Hepatocyte (in vitro differentiated cells): Measurements from ENCODE around the gene SHMT2. TPM values are rescaled to one million over a fixed set of nuclear protein-coding genes. Genes with fewer than 3 reads are reported as not detected.

Source experiments
- DNase-seq: peaks from one replicate; pipeline ENCODE4 v3.0.0-alpha.2; 2016; ENCODE audit warnings: low spot score
- H2AFZ ChIP-seq: fragments of 200-600 bp; sonication (generic); 2 replicates; pipeline ENCODE4 v1.6.0; 2016; ENCODE audit warnings: antibody characterized with exemption, mild to moderate bottlenecking
- H3K27ac ChIP-seq: fragments of 200-600 bp; sonication (generic); 2 replicates; pipeline ENCODE4 v1.5.1; 2016; ENCODE audit warnings: mild to moderate bottlenecking
- H3K27me3 ChIP-seq: fragments of 200-600 bp; sonication (generic); 2 replicates; pipeline ENCODE4 v1.6.1; 2016
- H3K36me3 ChIP-seq: fragments of 200-600 bp; sonication (generic); replicated peaks from 2 replicates; pipeline ENCODE4 v1.5.1; 2016; ENCODE audit warnings: low read depth; ENCODE audit not compliant: insufficient read depth
- H3K4me1 ChIP-seq: fragments of 200-600 bp; sonication (generic); 2 replicates; pipeline ENCODE4 v1.5.1; 2016; ENCODE audit warnings: mild to moderate bottlenecking, moderate library complexity; ENCODE audit not compliant: insufficient read depth
- H3K4me2 ChIP-seq: fragments of 200-600 bp; sonication (generic); 2 replicates; pipeline ENCODE4 v1.6.0; 2016
- H3K4me3 ChIP-seq: fragments of 200-600 bp; sonication (generic); 2 replicates; pipeline ENCODE4 v1.5.1; 2016; ENCODE audit warnings: mild to moderate bottlenecking
- H3K79me2 ChIP-seq: fragments of 200-600 bp; sonication (generic); 2 replicates; pipeline ENCODE4 v1.6.0; 2017; ENCODE audit warnings: mild to moderate bottlenecking
- H3K9me2 ChIP-seq: fragments of 200-600 bp; sonication (generic); replicated peaks from 2 replicates; pipeline ENCODE4 v1.6.0; 2017; ENCODE audit warnings: mild to moderate bottlenecking; ENCODE audit not compliant: insufficient read depth
- H3K9me3 ChIP-seq: fragments of 200-600 bp; sonication (generic); 2 replicates; pipeline ENCODE4 v1.5.1; 2016; ENCODE audit warnings: low read depth, mild to moderate bottlenecking
- H4K20me1 ChIP-seq: fragments of 200-600 bp; sonication (generic); 2 replicates; pipeline ENCODE4 v1.6.0; 2016; ENCODE audit warnings: mild to moderate bottlenecking; ENCODE audit not compliant: insufficient read depth, poor library complexity, severe bottlenecking
- CTCF ChIP-seq: fragments of 200-600 bp; sonication (generic); IDR thresholded peaks from 2 replicates; pipeline ENCODE4 v1.5.1; 2016; ENCODE audit warnings: antibody characterized with exemption, mild to moderate bottlenecking; ENCODE audit not compliant: poor library complexity
- EZH2 ChIP-seq: fragments of 200-600 bp; sonication (generic); IDR thresholded peaks from 2 replicates; pipeline ENCODE4 v1.6.1; 2016; ENCODE audit warnings: antibody characterized with exemption, mild to moderate bottlenecking, borderline replicate concordance
- EZH2phosphoT487 ChIP-seq: fragments of 200-600 bp; sonication (generic); IDR thresholded peaks from one replicate; pipeline ENCODE4 v1.6.1; 2018; ENCODE audit warnings: antibody characterized with exemption, mild to moderate bottlenecking, low read depth, moderate library complexity; ENCODE audit not compliant: unreplicated experiment, severe bottlenecking
- WGBS: methylation state at CpG from one replicate; pipeline ENCODE4 v1.1.6; 2016; ENCODE audit warnings: low lambda C conversion rate; ENCODE audit errors: missing lambda C conversion rate; 5-methylcytosine and 5-hydroxymethylcytosine counted together
- polyA plus RNA-seq: library from polyadenylated mRNA; unstranded; fragments of >200 nt; fragmentation: Nextera tagmentation; extraction: Ambion mirVana; gene quantifications from 2 replicates; pipeline ENCODE4 v1.2.1, GENCODE V29; 2016
- total RNA-seq: library from RNA; depleted of rRNA; stranded (reverse); fragments of >200 nt; gene quantifications from 2 replicates; pipeline ENCODE4 v1.2.3, GENCODE V29; 2014

The SHMT2 gene
- total and polyA plus RNA-seq, 2 experiments from 2014 or later = 126 to 168 TPM

- H3K9me3 ChIP-seq = no peaks in the 10 kb centered on the region
- TF ChIP-seq EZH2 (no peak), EZH2phosphoT487 (no peak), CTCF (no peak)
- H4K20me1 ChIP-seq = peaks cover 5% of the 10 kb centered on the region
- H3K27ac ChIP-seq = peak overlapping the region; percentile 19
- peaks cover 17% of the 10 kb centered on the region for H3K79me2 ChIP-seq
- H2AFZ ChIP-seq = peak overlapping the region; percentile 24
- no peaks in the 10 kb centered on the region for H3K9me2 ChIP-seq
- H3K27me3 ChIP-seq = peaks cover 41% of the 10 kb centered on the region
- H3K4me3 ChIP-seq = no peak overlapping the region
- H3K4me2 ChIP-seq = peak overlapping the region; percentile 80
- no peak for DNase-seq
- peaks cover 27% of the 10 kb centered on the region for H3K4me1 ChIP-seq
- WGBS = 26% methylated on average over 9 of the region's 9 CpGs
- H3K36me3 ChIP-seq = no peaks in the 10 kb centered on the region
Observed at GRCh38 chr12:57229046-57229633, 371 bp upstream of the SHMT2 start.

DNA sequence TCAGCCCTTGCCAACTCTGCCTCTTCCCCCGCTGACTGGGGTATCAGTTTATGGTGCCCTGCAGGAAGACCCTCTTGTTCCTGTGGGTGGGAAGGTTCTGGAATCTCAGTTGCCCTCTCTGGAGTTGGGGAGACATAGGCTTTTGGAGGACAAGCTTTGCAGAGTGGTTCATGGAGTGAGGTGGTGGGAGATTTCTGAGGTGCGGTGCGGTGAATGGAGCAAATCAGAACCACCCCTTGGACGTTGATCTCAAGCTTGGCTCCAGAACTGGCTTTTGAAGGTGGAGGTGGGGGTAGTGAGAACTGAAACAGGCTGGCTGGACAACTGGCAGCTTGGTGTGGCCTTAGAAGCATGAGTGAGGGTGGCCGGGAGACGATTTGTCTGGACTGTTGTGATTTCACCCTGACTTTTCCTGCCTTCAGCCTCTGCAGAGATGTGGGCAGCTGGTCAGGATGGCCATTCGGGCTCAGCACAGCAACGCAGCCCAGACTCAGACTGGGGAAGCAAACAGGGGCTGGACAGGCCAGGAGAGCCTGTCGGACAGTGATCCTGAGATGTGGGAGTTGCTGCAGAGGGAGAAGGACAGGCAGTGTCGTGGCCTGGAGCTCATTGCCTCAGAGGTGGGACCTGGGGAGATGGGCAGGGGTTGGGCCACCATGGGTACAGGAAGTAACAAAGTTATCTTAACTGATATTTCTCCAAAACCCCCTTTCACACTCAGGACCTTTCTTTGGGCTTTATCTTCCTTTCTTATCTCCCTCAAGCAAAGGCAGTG lies 1.1 kb downstream of the SHMT2 start:
- Histone ChIP-seq H3K4me1 (peaks cover 22% of the 10 kb centered on the region), H3K4me3 (peak overlapping the region; percentile 22), H3K9me2 (no peaks in the 10 kb centered on the region), H3K27ac (peak overlapping the region; percentile 89), H4K20me1 (peaks cover 5% of the 10 kb centered on the region), H3K4me2 (peak overlapping the region; percentile 80), H3K79me2 (peaks cover 17% of the 10 kb centered on the region), H2AFZ (no peak overlapping the region), H3K36me3 (no peaks in the 10 kb centered on the region), H3K9me3 (no peaks in the 10 kb centered on the region), H3K27me3 (peaks cover 31% of the 10 kb centered on the region)
- no peak for TF ChIP-seq CTCF
- TF ChIP-seq EZH2 = no peak
- TF ChIP-seq EZH2phosphoT487 = no peak
- 45% methylated on average over 10 of the region's 10 CpGs for WGBS
- DNase-seq = no peak

GRCh38 chr12:57231276-57232021 lies 1.9 kb downstream of the SHMT2 start:
- no peak overlapping the region for H3K4me3 ChIP-seq
- 95% methylated on average over 13 of the region's 13 CpGs for WGBS
- H3K4me2 ChIP-seq = peak overlapping the region; percentile 80
- peaks cover 17% of the 10 kb centered on the region for H3K79me2 ChIP-seq
- peaks cover 31% of the 10 kb centered on the region for H3K27me3 ChIP-seq
- H4K20me1 ChIP-seq = peaks cover 5% of the 10 kb centered on the region
- H2AFZ ChIP-seq = no peak overlapping the region
- no peaks in the 10 kb centered on the region for H3K9me3 ChIP-seq
- no peak for TF ChIP-seq CTCF
- no peak for TF ChIP-seq EZH2
- TF ChIP-seq EZH2phosphoT487 = no peak
- no peak overlapping the region for H3K27ac ChIP-seq
- H3K4me1 ChIP-seq = peaks cover 22% of the 10 kb centered on the region
- no peaks in the 10 kb centered on the region for H3K9me2 ChIP-seq
- no peak for DNase-seq
- no peaks in the 10 kb centered on the region for H3K36me3 ChIP-seq
